HG02759 (cell line): ENCODE measurements around the gene SYNE2.
A peak's percentile ranks its signal among the peaks of the same experiment; 100 is the strongest.

ENCODE experiments used
- ATAC-seq: cut with Tn5 transposase; IDR thresholded peaks from one replicate; pipeline ENCODE4 v1.9.1; 2021; ENCODE audit warnings: mild to moderate bottlenecking, moderate library complexity; ENCODE audit not compliant: unreplicated experiment

SYNE2 gene

DNA sequence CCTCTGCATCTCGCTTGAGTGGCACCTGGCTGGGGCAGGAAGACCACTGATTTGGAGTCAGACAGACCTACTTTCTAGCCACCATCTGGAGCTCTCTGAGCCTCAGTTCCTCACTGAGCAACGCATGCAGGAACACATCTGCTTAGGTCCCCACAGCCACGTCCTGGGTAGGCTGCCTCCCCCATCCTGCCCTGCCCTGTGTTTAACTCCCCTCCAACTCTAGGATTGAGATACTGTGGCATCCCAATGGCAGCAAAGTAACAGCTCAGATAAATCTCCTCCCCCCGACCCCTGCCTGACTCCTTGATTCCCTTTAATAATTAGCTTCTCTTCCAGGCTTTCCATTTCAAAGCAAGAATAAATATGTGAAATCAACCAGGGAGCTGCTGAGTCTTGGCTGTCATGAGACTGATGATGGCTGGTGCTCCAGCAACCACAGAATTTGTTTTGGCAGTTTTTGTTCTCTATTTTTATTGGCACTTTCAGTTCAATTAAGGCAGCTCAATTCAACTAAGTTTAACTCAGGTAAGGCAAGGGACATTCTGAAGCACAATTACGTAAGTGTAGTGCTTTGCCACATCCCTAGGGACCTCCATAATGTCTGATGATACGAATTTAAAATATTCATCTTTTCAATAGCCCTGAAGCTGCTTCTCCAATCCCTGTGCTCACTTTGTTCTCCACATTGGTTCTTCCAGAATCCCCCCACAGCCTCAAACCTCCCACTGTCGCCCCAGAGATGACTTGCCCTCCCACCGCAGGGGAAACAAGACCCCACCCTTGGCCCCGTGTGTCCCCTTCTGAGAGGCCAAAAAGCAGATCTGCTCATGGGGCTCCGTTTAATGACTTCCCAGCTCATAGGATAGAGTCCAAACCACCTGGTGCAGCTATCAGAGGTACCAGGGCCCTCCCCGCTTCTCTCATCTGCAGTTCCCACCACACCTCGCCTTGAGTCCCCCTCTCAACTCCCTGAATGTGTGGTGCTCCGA lies 383.1 kb downstream of the SYNE2 start:
- peak; percentile 74 for ATAC-seq

DNA sequence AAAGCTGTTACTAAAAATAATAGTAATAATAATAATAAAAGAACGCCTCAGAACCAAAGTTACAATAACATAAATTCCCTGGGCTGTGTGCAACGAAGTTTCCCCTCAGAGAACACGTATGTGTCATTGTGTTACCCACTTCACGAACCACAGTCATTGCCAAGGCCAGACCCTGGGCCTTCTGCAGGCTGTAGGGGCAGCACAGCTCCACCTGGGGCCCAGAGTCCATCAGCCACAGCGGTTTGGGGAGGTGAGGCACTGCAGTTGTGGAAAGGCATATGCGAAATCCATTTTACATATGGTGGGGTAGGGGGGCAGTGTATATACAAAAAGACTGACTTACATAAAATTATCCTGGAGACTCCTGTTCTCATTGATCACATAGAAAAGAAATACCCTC lies 385.2 kb downstream of the SYNE2 start:
- ATAC-seq: no peak

DNA sequence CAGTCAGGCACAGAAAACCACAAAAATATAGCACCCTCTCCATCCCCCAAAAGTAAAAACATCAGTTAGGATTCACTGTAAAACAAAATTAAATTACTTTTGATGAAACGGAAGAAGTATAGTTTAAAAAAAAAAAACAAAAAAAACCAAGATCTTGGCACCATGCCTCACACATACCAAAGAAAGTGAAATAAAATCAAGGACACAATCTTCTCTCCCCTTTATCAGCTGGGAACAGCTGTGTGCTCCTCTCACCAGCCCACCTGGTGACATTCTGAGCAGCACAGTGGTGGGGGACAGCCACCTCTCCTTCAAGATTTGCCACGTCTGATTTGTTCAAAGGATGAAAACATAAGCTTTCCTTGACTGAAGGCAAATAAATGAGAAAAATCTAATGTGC lies 385.8 kb downstream of the SYNE2 start:
- no peak for ATAC-seq

DNA sequence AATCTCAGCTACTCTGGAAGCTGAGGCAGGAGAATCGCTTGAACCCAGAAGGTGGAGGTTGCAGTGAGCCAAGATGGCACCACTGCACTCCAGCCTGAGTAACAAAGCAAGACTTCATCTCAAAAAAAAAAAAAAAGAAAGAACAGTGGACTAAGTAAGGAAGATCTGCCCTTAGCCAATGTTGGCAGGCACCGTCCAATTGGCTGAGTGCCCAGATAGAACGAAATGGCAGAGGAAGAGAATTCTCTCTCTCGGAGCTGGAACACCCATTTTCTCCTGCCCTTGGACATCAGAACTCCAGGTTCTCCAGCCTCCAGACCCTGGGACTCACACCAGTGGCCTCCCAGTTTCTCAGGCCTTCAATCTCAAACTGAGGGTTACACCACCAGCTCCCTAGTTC lies 391.5 kb downstream of the SYNE2 start:
- no peak for ATAC-seq

DNA sequence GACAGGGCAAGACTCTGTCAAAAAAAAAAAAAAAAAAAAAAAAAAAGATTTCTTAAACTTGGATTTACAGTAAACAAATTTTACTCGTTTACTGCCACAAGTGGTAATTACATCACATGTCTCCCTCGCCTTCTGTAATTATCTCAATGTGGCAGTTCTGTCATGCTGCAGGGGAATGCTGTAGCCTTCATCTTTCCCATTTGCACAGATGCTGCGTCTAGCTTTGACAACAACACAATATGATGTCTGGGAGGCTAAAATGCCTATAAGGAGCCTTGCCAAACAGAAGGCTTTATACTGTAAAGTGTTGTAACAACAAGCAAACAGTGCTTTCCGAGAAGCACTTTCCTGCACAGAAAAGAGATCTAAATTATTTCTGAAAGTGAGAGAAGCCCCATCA lies 392.7 kb downstream of the SYNE2 start:
- no peak for ATAC-seq

DNA sequence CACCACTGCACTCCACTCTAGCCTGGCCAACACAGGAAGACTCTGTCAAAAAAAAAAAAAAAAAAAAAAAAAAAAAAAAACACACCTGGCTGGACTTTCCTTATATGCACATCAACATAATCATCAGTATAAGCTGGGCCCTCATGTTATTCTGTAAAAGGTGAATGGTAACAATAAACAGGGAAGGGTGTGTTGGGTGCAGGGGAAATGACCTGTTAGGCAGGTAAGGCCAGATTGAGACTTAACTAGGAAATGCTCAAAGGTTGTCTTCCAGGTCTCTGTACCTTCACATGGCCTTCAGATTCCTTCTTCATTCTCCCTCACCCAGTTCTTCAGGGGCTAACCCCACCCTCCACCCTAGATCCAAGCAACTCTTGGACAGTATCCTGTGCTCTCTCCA lies 393.9 kb downstream of the SYNE2 start:
- no peak for ATAC-seq

DNA sequence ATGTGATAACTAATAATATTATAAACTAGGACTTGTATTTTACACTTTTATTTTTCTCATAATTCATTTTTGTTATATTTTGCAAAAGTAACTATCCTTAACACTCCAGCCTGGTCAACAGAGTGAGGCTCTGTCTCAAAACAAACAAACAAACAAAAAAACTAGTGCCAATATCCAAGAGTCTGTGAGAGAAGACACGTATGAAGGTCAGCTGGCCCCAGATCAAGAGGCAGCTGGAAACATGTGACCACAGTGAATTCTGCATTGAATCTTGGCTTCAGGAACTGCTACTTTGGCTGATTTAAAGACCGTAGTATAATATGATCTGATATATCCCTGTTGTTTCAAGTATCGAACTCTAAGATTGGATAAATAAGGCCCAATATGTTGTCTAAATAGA lies 394.4 kb downstream of the SYNE2 start:
- no peak for ATAC-seq

DNA sequence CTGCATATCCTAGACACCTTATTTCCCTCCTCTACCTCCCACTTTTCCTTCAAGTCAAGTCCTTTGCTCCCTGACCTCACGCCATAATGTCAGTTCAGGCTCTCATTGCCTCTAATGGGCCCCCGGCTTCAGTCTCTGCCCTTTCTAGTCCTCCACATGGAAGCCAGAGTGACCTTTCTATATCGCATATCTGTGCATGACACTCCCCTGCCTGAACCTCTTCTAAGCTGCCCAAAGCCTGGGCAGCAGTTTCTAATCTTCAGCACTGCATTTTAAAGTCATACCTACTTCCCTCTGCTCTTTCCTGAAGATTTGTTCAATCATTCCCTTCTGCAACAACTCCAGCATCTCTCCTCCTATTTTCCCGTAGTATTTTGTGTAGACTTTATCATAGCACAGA lies 395.9 kb downstream of the SYNE2 start:
- no peak for ATAC-seq

DNA sequence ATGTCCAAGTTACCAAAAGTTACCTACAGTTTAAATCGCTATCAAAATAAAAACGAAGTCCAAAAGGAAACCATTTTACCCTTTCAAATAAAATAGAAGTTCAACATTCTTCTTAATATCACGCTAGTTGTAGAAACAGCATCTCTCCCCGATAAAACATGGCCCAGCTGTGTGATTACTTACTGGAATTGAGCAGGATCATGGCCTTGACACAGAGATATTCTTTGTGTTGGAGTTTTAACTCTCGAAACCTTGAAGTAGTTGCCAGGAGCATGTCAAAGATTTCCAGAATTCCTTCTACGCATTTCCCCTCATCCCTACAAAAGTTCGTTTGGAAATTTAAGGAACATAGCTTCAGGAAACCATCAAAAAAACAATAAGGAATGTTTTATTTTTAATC lies 396.6 kb downstream of the SYNE2 start:
- no peak for ATAC-seq

DNA sequence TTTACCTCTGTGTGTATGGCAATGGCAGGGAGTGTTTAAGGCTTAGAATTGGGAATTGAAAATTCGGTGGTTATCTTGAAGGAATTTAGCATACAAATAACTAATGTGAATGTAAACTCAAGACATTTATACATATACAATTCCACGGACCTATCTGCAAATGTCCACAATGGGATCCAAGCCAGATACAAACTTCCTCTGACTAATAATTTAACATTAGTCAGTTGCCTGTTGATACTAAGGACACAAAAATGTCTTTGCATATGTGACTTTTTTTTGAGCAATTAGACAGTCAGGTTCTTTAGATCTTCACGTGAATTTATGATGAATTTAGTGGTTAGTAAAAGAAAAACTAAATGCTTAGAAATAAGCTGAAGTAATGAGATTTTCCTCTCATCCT lies 400.9 kb downstream of the SYNE2 start:
- ATAC-seq: no peak

DNA sequence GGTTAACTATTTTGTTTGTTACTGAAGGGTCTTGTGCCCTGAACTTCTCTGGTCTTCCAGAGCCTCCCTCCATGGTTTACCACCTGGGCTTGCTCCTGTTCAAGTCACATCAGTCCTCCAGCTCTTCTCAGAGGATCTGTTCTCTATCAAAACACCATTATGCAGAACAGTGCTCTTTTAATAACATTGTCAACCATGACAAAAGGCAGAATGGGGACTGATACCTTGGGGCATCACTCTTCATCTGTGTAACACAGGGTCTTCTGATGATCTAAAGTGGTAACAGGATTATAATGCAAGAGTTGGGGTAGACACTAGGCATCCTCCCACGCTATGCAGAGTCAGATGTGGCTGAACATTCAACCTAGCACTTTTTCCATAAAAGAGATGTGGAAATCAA lies 403.0 kb downstream of the SYNE2 start:
- ATAC-seq: no peak

DNA sequence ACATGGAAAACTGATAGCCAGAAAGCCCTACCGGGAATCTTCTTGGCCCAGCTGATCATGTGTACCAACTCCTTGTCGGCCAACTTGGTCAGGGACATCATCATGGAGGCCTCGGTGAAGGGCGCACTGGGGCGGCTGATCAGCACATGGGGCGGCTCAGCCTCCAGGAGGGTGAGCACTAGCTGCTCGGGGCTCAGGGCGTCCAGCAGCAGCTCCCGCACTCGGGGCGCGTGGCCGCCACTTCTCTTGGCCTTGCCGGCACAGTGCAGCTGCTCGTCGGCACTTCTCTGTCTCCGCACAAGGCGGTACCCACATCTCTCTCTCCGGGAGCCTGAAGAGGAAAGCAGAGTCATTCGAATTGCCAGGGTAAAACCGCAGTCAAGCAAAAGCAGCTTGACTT lies 407.6 kb downstream of the SYNE2 start:
- ATAC-seq: no peak

DNA sequence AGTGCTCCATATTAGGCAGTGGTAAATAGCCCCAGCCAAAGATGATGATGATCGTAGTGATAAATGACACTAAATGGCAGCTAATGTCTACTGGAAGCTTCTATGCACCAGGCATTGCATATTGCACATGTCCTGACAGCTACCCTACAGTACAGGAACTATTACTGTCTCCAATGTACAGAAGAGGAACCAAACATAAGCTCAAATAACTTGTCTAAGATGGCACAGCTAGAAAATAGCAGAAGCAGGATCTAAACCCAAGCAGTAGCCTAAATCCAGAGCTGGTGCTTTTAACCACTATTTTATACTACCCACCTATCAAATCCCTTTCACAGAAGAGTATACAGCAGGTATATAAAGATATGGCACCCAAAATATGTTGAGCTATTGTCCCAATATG lies 412.4 kb downstream of the SYNE2 start:
- no peak for ATAC-seq

DNA sequence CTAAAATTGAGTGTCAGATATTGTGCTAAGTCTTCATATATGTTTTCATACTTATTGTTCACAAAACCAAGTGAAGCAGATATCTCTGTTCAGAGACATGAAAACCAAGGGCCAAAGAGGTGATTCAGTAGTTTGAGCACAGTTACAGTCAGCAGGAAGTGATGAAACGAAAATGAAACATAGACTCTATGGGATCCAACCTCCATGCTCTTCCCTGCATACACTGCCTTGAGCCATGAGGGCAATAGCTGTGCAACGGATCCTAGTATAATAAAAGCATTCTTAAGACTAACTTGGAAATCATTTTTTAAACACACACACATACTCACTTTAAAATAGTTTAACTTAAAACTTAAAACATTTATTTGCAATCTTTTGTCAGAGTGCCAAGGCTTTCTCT lies 413.4 kb downstream of the SYNE2 start:
- ATAC-seq: no peak

DNA sequence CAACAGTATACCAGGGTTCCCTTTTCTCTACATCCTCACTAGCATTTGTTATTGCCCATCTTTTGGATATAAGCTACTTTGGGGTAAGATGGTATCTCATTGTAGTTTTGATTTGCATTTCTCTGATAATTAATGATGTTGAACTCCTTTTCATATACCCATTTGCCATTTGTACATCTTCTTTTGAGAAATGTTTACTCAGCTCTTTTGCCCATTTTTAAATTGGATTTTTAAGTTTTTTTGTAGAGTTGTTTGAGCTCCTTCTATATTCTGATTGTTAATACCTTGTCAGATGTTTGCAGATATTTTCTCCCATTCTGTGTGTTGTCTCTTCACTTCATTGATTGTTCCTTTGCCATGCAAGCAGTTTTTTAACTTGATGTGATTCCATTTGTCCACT lies 419.2 kb downstream of the SYNE2 start:
- ATAC-seq: no peak
